OCI-M2 (cell line): Measurements from ENCODE around the gene FAM118B.

Source experiments
- DNase-seq: peaks from one replicate; lab custom pipeline; 2025; ENCODE audit not compliant: unreplicated experiment; lab: John Stamatoyannopoulos, UW

The FAM118B gene

GRCh38 chr11:126268361-126268707 lies 56.8 kb downstream of the FAM118B start:
- no peak for DNase-seq

- peak; percentile 54 for DNase-seq
Observed at GRCh38 chr11:126268708-126269579, 57.4 kb downstream of the FAM118B start, which contains the start of the genes FOXRED1 and SRPRA. Gene FOXRED1, plus strand, starts transcription at chr11:126269154. Its CDS starts 53 bp downstream, at chr11:126269207. Gene SRPRA, minus strand, starts transcription at chr11:126268895. Its CDS starts 91 bp downstream, at chr11:126268804.

- DNase-seq, result no peak
Observed at GRCh38 chr11:126277322-126277721, 65.7 kb downstream of the FAM118B start.

- no peak for DNase-seq
Observed at GRCh38 chr11:126277780-126278179, 66.2 kb downstream of the FAM118B start.

DNA sequence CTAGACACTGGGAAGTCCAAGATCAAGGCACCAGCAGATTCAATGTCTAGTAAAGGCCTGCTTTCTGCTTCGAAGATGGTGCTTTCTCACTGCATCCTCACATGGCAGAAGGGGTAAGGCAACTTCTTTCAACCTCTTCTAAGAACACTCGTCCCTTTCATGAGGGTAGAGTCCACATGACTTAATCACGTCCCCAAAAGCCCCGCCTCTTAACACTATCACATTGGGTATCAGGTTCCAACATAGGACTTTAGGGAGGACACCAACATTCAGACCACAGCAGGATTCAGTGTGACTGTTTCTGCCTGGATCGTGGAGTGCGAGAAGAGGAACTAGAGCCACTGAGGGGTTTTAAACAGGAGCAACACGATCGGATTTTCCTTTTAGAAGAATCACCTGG lies 67.6 kb downstream of the FAM118B start:
- DNase-seq, result no peak

DNA sequence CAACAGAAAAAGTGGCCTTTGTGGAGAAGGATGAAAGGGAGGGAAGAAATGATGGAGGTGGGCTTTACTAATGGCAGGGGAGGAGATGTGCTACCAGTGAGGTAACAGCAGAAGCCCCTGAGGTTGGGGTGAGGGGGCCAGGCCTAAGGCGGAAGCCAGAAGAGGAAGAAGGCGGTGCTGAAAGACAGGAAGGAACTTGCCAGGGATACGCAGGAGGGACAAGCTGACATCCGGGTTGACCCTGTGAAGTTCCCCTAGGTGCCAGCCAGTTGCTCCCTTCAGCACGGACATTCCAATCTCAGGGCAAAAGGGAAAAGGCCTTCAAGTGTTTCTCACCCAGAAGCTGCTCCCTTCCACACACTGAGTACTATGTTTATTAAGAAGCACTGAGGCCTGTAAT lies 69.0 kb downstream of the FAM118B start:
- no peak for DNase-seq

GRCh38 chr11:126281245-126281644 lies 69.7 kb downstream of the FAM118B start:
- no peak for DNase-seq

- DNase-seq, result no peak
Observed at GRCh38 chr11:126281666-126282175, 70.1 kb downstream of the FAM118B start.

- DNase-seq, result no peak
Observed at GRCh38 chr11:126282361-126282735, 70.8 kb downstream of the FAM118B start.

DNA sequence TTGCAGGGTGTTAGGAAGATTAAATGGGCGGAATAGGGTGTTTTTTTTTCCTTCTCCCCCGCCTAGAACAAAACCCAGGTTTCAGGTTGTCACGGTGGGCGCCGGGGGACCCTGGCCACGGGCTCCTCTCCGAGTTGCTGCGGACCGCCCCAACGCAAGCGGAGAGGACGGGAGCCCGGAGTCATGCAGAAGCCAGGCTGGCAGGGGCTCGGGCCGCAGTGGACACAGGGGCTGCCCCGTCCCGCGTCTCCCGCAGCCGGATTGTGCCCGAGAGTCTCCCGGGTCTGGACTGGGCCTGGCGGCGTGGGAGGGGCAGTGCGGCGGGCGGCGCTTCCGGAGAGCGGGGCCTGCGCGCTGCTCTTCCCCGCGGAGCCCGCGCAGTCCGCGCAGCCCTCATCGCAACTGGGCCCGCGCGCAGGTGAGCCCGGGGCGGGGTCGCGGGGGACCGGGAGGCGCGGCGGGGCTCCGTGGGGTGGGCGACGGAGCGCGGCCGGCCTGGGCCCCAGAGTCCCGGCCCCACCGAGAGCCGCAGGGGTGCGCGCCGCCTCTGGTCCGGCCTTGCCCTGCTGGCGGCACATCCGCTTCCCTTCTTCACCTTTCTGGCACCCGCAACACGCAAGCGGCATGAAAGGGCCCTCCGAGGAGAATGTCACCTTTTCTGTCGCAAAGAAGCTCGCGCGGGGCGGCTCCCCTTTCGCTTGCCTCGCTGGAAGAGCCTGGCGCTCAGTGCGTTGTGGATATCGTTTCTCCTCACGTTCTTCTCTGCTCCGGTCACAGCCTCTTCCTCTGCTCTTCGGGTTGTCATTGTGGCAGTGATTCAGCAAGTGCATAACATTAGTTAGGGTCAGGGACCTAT lies 71.4 kb downstream of the FAM118B start, which contains the start of gene TIRAP:
Gene TIRAP, plus strand, starts transcription at position 358 of the 856 bp plus-strand sequence. CDS start 7,802 bp downstream, outside the sequence.
- DNase-seq, result no peak

DNA sequence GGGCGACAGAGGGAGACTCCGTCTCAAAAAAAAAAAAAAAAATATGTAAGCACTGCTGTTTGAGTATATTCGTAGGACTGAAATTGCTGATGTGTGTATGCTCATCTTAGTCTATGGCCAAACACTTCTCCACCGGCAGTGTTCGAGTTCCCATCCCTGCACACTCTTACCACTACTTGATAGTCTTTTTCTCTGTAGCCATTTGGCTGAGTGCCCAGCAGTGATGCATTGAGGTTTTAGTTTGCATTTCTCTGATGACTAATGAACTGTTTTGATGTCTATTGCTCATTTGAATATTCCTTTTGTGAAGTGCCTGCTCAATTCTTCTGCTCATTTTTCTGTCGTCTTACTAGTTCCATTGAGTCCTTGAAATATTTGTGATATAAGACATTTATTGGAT lies 73.2 kb downstream of the FAM118B start:
- no peak for DNase-seq

DNA sequence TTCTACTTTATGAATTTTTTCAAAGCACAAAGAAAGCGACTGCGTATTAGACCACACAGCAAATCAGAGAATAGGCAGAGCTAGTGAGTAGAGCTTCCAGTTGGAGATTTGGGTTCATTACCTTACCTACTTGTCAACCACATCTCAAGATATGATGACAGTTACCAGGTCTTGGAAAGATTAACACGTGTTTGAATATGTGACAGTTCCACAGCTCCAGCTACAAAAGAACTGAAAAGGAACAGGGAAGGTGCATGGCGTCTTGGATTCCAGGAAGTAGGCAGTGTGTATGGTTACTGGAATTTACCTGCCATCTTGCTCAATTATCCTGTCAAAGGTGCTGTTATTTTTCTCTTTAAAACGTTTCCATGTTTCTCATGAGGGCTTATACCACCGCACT lies 76.7 kb downstream of the FAM118B start:
- no peak for DNase-seq

DNA sequence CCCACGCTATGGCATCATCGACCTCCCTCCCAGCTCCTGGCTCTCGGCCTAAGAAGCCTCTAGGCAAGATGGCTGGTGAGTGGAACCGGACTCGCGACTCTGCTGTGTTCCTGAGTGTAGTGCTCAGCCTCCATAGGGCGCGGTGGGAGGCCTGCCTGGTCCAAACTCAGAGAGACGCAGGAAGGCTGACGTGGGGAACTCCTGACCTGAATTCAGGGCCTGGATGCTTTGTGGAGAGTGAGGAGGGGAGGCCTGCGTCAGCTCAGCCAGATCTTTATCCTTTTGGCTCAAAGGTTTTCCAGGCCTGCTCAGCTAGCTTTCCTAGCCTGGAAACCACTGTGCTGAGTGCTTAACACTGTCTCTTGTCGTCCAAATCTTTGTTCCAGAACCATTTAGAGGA lies 79.3 kb downstream of the FAM118B start:
- DNase-seq, result no peak

GRCh38 chr11:126293726-126294125 lies 82.1 kb downstream of the FAM118B start:
- no peak for DNase-seq

DNA sequence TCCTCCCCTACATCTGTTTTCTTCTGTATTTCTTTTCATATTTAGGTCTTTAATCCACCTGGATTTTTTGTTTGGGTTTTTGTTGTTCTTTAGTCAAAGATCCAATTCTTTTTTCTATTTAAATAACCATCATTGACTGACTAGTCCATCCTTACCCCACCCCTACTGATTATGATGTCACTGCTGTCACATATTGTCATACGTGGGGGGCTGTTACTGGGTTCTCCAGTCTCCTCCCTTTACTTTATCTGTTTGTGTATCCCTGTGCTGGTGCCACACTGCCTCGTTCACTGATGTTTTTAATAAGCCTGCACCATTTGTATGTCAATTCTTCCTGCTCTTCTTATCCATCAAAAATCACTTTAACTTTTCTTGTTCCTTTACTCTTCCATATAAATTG lies 85.4 kb downstream of the FAM118B start:
- DNase-seq, result no peak

DNA sequence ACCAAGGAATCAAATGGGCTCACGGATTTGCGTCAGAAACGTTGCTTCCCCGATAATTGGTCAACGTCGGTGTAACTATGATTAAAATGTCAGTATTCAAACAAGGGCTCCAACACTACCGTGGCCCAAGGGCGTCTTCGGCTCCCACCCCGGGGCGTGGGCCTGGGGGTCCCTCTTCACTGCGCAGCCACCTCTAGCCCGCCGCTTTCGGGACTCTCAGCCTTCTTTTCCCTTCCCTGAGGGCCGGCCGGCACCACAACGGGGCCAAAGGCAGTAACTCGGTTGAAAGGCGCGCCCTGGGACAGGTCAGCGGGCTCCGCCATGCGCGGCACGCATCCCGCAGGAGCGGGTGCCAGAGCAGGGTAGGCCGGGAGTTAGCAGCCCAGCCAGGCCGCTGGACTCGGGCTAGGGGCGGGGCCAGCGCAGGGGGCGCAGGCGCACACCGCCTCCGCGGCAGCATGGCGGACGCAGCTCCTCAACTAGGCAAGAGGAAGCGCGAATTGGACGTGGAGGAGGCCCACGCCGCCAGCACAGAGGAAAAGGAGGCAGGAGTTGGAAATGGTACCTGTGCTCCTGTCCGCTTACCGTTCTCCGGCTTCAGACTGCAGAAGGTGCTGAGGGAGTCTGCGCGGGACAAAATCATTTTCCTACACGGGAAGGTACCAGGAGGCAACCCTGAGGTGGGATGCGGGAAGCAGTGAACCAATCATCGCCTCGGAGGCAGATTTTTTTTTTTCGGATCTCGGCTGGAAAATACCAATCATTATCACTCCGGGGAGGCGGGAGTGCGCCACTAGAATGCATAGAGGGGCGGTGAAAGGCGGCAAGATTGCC lies 92.3 kb downstream of the FAM118B start, which contains the start of gene DCPS:
Gene DCPS, plus strand, starts transcription at position 438 of the 834 bp plus-strand sequence. Its CDS starts 21 bp downstream, at position 459.
- DNase-seq, result peak; percentile 48

DNA sequence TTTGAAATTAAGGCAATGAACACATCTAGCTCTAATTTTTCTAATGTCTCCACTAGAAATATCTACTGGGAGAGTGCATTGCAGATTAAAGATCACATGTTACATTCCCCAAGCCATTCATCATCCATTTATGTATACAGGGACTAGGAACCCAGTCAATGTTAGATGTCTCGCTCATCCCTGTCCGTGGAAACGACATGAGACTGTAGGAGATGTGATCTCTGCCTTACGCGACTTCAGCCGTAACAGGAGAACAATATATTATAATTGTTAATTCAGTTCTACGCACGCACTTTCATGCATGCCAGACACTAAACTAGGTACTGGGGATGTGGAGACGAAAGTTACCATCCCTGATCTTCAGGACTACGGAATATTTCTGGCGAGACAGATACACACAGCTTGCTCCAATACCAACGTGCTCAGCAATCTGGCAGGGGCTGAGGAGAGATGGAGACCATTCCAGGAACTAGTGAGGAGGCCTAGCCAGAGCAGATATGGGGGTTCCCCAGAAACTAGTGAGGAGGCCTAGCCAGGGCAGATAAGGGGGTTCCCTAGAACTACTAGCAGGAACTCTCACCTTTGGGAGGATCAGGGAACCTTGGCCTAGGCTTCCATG lies 93.0 kb downstream of the FAM118B start:
- DNase-seq, result no peak

DNA sequence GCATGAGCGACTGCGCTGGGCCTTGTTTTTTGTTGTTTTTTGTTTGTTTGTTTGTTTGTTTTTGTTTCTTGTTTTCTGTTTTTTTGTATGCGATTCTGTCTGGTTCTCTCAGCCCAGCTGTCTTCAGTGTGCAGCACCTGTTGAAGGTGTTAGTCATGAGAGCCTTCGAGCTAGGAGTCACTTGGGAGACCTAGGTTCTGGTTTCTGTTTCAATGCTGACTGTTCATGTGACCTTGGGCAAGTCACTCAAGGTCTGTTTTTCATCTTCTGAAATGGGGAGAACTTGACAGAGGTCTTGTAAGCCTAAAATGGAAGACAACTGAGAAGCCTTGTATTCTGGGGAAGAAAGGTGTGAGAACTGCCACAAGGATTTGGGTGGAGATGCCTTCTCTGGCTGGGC lies 94.1 kb downstream of the FAM118B start:
- DNase-seq, result no peak

DNA sequence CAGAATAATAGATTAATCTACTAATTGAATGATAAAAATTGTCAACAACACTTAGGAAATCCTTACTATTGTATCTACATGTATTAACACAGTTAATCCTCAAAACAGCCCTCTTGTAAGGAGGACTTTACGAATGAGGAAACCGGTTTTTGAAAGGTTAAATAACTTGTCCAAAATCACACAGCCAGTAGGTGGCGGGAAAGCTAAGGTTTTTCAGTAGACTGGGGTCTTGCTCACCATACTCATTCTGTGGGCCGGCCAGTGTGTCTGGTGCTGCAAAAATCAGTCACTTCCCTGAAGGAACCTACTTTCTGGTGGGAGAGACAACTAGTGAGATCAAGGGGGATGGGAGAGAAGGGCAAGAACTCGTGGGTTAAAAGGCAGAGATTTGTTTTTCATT lies 96.1 kb downstream of the FAM118B start:
- DNase-seq, result peak; percentile 2

GRCh38 chr11:126308271-126308671 lies 96.7 kb downstream of the FAM118B start:
- DNase-seq, result no peak
